Measurements from ENCODE around the gene NCOA6. TPM values are rescaled to one million over a fixed set of nuclear protein-coding genes. Genes with fewer than 3 reads are reported as not detected.
"Not testable (repeated sequence)": the region's sequence is repeated elsewhere in the genome, so short reads cannot be mapped to it uniquely, and the experiment has no call there.

Gene NCOA6
- total RNA-seq, 1 donor from 2014 or later: 37.4 TPM

DNA sequence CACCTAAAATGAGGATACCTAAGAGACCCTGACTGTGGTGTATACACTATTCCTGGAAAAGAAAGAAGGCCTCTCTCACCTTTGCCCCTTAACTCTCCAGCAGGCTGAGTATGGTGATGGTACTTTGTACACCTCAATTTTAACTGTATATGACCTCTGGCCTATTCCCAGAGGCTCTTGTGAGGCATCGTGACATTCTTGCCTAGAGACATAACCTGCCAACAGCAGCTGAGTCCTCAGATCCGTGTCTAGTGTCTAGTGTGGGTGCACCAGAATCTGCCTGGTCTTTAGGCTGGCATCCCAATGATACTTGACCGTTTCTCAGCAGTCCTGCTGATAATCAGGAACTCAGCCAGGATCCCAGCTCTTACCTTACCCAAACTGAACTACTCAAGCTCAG, 101.3 kb downstream of the NCOA6 start:
- intact Hi-C loops (cut with micrococcal nuclease): no loop called here

DNA sequence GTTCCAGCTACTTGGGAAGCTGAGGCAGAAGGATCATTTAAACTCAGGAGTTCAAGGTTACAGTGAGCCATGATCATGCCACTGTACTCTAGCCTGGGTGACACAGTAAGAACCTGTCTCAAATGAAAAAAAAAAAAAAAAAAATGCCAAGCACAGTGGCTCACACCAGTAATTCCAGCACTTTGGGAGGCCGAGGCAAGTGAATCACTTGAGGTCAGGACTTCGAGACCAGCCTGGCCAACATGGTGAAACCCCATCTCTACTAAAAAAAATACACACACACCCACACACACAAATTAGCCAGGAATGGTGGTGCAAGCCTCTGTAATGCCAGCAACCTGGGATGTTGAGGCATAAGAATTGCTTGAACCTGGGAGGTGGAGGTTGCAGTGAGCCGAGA, 102.9 kb downstream of the NCOA6 start:
- intact Hi-C loops (cut with micrococcal nuclease): not testable (repeated sequence)

DNA sequence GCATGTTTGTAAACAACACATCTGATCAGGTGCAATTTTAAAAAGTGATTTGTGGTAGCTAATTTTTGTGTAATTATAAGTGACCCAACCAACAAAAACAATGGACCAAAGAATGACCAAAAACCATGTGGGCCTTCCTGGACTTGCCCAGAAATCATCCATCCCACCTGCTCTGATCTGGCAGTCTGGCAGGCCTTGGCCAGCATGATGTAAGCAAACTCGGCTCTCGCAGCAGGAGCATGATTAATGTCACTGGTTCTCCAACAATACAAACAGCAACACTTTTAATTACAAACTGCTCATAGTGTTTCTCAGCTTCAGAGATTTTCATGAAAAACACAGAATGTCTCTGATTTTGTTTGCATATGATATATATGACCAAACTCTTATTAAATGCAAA, 105.2 kb downstream of the NCOA6 start:
- intact Hi-C loops (cut with micrococcal nuclease): no loop called here

DNA sequence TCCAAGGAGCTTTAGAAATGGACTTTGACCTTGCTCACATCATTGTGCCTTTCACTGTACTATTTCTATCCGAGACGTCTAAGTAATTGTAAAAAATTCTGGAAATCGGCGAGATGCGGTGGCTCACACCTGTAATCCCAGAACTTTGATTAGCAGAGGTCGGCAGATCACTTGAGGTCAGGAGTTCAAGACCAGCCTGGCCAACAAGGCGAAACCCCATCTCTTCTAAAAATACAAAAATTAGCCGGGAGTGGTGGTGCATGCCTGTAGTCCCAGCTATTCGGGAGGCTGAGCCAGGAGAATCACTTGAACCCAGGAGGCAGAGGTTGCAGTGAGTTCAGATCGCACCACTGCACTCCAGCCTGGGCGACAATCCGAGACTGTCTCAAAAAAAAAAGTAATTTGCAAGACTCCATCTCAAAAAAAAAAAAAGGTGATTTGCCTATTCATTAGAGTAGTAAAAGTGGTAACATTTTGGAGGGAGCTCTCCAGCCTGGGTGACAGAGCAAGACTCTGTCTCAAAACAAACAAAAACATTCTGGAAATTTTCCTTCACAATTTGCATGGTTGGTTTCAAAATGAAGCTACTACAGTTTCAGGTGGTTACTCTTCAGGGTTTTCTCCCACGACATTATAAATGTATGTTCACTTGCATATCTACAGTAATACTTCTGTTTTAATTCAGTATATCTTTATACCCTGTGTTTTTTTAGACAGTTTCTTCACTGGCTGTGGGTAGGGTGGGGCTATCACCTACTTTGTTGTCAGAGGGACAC, 106.0 kb downstream of the NCOA6 start:
- intact Hi-C loops (cut with micrococcal nuclease): not testable (repeated sequence)

DNA sequence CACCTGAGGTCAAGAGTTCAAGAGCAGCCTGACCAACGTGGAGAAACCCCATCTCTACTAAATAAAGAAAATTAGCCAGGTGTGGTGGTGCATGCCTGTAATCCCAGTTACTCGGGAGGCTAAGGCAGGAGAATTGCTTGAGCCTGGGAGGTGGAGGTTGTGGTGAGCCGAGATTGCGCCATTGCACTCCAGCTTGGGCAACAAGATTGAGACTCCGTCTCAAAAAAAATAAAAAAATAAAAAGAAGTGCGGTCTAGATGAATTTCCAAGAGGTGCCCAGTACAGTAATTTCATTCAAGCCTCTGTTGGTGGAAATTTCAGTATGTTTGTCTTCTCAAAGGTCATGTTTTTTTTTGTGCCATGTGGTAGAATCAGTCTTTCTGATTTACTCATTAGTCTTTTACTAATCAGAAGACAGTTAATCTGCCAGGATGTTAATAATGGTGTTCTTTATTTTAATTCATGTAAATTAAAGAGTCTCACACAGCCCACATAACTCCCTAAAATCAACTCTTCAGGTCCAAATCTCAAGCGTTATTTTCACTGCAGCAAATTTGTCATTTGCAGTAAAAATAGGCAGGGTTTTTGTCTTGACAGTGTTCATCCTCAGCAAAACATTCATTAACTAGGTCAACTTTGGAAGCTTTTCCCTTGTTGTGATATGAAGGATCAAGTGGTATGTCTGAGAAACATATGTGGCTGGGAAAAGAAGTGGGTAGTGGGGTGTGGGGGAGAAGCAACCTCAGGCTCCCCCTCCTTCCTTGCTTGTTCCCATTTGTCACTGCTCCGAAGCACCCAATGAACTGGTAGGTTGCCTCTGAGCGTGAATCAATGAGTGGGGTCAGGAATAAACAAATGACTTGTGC, 108.0 kb downstream of the NCOA6 start:
- intact Hi-C loops (cut with micrococcal nuclease): no loop called here

DNA sequence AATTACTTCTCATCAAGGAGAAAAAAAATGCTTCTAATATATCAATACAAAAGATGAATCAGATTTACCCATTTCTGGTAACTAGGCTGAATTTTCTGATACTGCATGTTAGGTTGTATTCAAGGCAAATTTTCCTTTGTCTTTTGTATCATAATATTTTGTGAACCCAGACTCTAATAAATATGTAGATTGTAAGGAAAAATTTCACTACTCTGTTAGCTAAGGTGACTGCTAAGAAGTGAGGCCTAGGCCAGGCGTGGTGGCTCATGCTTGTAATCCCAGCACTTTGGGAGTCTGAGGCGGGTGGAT, 108.6 kb downstream of the NCOA6 start:
- intact Hi-C loops (cut with micrococcal nuclease): no loop called here

DNA sequence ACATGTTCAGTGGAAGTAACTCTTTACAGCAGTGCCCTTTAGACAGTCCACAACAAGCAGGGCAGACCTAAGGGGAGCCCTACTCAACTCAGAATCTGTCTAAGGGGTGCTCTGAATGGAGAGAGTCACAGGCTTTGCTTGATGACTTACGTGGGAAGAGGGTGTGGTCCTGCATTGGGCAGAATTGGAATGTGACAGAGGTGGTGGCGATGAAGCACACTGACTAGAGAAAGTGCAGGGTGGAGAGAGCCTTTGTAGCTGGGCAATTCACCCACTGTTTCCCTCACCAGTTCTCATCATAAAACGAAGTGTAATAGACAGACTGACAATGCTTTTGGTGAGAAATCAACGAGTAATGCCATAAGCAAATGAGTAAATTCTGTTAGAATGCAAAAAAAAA, 110.1 kb downstream of the NCOA6 start:
- intact Hi-C loops (cut with micrococcal nuclease): no loop called here

DNA sequence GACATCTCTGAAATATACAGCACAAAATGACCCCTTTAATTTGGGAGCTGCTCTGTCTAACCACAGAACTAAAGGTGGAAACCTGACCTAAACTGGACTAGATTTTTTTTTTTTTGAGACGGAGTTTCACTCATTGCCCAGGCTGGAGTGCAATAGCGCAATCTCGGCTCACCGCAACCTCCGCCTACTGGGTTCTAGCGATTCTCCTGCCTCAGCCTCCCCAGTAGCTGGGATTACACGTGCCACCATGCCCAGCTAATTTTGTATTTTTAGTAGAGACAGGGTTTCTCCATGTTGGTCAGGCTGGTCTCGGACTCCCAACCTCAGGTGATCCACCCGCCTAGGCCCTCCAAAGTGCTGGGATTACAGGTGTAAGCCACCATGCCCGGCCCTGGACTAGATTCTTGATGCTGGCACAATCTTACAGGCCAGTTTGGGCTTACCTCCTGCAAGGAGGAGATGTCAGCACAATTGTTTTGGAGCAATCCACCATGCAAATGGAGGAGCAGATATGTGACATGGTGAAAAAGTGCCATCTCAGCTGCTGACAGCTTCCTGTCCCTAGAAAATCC, 111.4 kb downstream of the NCOA6 start:
- intact Hi-C loops (cut with micrococcal nuclease): not testable (repeated sequence)

DNA sequence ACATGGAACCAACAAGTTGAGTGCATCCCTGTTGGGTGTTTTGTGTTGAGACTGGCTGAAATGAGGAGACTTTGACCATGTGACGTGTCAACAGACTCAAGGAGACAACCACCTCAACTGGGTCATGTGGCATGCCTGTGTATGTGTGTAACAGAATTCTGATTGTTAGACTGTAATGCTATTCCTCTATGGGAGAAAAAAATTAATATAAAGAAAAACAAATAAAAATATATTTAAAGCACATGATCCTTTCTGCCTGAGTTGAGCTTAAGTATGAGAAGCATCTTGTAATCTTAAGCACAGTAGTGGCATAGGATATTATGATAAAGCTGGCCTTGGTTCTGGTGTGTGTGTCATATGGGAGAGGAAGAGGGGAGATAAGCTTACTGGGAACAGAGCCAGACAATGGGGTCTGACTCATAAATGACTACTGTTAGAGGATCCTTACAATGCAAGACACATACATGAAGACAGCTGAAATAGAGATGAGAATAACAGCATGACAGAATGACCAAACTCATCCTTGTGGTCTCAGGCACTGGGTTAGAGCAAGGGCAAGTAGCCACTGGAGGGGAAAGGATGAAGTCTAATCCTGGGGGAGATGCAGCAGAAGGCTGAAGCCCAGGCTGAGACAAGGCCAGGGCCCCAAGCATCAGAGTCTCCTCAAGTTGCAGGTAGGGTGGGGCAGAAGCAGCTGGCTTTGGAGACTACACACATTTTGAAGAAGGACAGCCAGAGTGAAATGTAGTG, 112.1 kb downstream of the NCOA6 start:
- intact Hi-C loops (cut with micrococcal nuclease): no loop called here

DNA sequence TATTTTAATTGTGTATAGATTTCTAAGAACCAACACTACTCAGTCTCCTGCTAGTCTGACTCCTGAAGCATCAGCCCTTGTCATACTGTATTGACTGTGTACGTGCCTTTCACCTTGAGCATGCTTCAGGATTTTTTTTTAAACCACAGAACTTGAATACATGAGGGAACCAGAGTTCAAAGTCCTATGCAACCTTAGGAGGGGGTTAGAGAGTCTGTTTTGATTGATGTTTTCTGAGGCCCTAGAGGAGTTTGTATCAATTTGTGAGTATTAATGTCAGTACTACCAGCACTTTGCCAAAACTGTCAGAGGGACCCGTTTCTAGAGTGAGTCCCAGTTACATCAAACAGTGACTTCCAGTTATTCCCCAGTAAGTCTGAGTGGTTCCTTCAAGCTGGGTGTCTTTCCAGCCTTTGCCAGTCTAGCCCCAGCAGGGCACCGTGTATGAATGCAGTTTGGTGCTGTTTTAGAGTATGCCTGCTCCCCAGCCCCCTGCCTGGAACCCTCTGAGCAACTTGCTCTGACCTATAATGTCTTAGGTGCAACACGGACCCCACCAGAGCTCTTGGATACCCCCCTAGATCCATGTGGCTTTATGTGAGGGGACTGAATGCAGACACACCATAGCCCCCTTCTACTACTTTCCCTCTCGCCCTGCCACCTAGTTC, 112.8 kb downstream of the NCOA6 start:
- intact Hi-C loops (cut with micrococcal nuclease): no loop called here

DNA sequence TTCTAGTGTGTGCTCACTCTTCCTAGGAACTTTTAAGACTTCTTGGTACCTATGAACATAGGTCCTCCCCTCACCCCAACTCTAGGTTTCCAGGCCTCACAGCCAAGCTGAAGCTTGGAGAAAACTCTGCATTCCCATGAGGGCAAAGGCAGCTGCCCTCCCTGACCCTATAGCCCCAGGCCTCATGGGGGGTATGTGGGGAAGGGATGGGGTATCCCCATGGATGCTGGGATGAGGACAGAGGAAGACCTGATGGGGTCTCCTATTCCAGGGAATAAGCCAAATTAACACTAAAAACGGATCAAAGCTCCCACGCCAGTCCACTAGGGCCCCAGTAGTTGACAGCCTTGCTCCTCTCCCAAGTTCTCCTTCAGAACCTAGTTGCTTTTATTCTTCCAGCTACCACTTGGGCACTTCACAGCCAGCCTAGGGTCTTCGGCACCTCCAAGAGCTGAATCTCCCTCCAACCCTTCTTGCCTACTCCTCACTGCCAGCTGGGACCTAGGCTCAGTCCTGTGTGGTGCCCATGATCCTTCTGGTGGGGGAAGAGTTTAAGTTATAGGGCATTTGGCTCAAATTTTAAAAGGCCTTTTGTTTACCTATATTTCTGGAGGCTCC, 113.5 kb downstream of the NCOA6 start:
- intact Hi-C loops (cut with micrococcal nuclease): no loop called here

DNA sequence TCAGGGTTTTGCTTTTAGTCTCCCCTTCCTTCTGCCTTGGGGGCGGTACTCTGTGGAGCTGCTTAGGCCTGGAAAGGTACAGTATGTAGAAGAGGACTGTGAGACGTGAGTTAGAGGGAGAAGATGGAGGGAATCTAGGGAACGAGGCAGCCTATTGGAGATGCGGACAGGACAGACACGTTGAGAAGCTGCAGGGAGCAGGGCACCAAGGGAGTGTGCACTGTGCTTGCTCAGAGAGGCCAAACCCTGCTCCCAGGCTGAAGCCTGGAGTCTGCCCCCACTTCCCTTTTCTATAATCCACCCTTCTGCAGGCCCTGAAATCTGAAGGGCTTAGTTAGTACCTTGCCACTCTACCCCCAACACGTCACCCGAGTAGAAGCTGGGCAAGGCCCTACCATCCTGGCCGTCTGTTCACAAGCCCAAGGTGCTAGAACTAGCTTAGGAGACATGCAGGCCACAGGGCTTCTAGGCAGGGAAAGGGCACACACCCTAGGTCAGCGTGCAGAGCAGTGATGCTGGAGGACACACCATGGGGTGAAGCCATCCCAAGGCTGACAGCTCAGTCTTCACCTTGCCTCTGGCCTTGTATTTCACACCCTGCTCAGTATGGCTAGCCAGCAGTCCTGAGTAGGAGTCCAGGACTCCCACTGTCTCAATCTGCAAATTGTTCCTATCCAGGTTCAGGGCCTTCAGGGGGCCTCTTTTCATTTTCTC, 114.4 kb downstream of the NCOA6 start:
- intact Hi-C loops (cut with micrococcal nuclease): no loop called here

DNA sequence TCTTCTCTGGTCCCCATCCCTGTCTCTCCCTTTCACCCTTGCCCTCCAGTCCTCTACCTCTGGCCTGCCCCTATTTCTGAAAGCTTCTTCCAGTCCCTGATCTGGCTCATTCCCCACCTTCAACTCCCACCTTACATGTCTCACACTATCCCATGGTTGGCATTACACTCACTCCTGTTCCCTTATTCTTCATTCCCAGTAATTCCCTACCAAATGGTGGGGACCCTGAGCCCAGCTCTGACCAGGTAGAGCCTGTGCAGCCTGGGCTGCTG, 114.9 kb downstream of the NCOA6 start:
- intact Hi-C loops (cut with micrococcal nuclease): no loop called here

DNA sequence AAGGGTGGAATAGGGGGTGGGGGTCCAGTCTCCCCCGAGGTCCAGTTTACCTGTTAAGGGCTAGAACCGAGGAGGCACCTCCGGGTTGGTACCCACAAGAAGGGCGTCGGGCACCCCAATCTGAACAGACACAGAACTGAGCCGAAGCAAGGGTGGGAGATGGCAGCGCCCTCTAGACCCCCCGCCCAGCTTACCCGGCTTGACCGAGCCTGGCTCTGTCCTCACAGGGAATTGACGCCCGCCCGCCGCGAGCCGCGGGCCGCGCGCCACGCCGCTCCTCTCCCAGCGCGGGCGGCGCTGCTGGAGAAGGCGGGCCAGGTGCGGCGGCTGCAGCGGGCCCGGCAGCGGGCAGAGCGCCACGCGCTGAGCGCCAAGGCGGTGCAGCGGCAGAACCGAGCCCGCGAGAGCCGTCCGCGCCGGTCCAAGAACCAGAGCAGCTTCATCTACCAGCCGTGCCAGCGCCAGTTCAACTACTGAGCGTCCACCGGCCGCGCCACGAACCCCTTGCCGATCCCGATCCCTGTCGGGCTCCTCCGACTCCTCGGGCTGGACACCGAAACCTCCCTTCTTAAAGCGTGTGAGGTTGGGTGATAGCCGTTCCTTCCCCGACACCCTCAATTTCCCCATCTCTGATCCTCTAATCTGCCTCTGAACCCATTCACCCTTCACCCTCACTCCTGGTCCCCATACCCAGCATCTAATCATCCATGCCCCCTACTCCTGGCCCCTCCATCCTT, 115.5 kb downstream of the NCOA6 start:
- intact Hi-C loops (cut with micrococcal nuclease): loop anchor here (1.0 to 10.0 kb wide), 9 partner anchors 33 to 718 kb away; partner anchors contain the start of genes DYNLRB1, EIF2S2, GSS and ITCH

DNA sequence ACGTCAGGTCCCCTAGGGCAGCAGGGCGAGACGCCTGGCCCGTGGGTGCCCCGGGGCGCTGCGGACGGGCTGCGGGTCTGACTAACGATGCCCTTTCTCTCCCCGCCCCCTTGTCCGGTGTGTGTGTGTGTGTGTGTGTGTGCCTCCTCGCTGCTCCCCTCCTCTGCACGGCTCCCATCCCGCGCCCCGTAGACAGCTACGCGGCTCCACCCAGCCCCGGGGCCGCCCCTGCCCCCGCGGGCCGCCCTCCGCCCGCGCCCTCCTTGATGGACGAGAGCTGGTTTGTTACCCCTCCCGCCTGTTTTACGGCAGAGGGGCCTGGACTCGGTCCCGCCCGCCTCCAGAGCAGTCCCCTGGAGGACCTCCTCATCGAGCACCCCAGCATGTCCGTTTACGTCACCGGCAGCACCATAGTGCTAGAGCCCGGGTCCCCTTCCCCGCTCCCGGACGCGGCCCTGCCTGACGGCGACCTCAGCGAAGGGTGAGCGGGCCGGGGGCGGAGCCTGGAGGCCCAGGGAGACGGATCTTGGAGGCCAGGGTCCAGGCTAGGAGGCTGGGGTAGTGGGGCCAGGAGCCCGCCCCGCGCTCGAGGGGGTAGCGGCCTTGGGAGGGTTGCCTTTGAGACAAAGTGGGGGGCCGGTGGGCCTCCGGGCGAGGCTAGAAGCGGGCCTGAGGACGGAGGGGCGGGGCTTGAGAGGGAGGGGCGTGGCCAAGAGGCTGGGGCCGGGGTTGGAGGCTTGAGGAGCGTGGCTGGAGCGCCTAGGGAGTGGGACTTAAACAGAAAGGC, 116.2 kb downstream of the NCOA6 start:
- intact Hi-C loops (cut with micrococcal nuclease): loop anchor here (1.0 to 10.0 kb wide), 9 partner anchors 32 to 717 kb away; partner anchors contain the start of genes DYNLRB1, EIF2S2, GSS and ITCH

DNA sequence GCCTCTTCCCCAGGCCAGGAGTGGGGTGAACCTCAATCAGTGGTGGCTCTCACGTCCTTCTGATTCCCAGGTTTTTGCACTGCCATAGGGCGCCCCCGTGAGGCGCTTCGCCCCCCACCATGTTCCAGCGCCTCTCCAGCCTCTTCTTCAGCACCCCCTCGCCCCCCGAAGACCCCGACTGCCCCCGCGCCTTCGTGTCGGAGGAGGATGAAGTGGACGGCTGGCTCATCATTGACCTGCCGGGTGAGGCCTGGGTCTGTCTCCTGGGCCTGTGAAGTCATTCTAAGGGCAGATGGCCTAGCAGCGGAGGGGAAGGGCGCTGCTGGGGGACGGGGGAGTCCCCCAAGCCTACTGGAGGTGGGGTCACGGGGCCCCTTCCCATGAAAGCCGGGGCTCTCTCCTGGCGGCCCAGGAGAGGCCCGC, 116.8 kb downstream of the NCOA6 start:
- intact Hi-C loops (cut with micrococcal nuclease): loop anchor here (1.0 to 10.0 kb wide), 10 partner anchors 31 to 716 kb away; partner anchors contain the start of genes DYNLRB1, EIF2S2, GSS and ITCH

DNA sequence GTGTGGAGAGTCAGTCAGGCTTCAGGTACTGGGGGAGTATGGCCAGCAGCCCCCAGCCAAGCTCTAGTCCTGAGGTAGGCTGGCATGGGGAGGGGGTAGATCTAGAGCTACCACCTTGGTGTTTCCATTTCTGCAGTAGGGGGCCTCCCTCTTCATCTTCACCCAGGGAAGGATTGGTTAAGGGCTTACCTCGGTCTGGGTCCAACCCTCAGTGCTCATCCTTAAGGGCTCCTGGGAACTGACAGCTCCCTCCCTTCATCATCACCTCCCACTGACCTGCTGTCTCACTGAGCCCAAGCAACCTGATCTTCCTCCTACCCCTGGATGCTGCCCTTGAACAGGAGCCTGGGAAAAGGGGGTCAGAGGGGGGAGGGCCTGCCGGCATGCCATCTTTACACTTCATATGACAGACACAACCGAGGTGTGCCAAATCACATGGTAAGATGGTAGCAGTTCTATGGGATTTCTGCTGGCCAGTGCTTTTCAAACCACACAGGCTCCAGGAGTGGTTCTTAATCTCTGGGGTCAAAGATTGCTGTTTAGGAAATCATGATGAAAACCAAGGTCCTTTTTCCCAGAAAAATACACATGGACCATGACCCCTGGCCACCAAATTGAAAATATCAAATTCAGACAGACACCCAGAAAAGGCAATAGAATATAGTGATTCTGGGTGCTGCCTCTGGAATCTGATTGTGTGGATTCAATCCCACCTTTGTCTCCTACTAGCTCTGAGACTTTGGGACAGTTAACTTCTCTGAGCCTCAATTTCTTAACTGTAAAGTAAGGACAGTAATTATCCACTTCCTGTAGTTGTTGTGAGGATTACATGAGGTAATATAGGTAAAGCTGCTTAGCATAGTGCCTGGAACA, 118.3 kb downstream of the NCOA6 start:
- intact Hi-C loops (cut with micrococcal nuclease): loop anchor here (5.0 to 10.0 kb wide), 2 partner anchors 592 to 715 kb away; partner anchors contain the start of genes EIF2S2 and RALY

All from T-helper 1 cell treated with Interleukin-12 subunit alpha and Interleukin-12 subunit beta and Interleukin-4 antibody, amounts not matched to agents 30 ng/mL and 1 ng/mL, for 36 hours (primary cell).